HCT116 (cell line): ENCODE data around the gene LRRC75A. TPM values are rescaled to one million over a fixed set of nuclear protein-coding genes. Genes with fewer than 3 reads are reported as not detected.

ENCODE experiments used
- ATAC-seq: fragments of 200-7000 bp; cut with Tn5 transposase; 2 replicates; pipeline ENCODE4 v1.9.1; 2020; ENCODE audit warnings: mild to moderate bottlenecking, moderate library complexity
- BruUV-seq: library from RNA; stranded (reverse); fragments of 400-500 nt; replicated peaks from 2 replicates; lab custom pipeline; 2021; lab: Mats Ljungman, UMichigan
- CTCF ChIA-PET: fragments of 300-600 bp; sonication (Branson Sonifier 250); formaldehyde crosslinking; loops from one replicate; lab custom pipeline; 2021; ENCODE audit warnings: antibody characterized with exemption; lab: Charles Lee
- POLR2A ChIA-PET: fragments of 300-600, 350-600 bp; sonication (Branson Sonifier 250); formaldehyde crosslinking; loops from one replicate; lab custom pipeline; 2021; ENCODE audit warnings: antibody characterized with exemption; lab: Charles Lee
- RAD21 ChIA-PET, 2 experiments: fragments of 300-600 bp; sonication (Branson Sonifier 250); formaldehyde crosslinking; loops; one replicate each; lab custom pipeline; 2023; ENCODE audit warnings: low total read pairs in 2 of 2; ENCODE audit not compliant: uncharacterized antibody in 2 of 2, unreplicated experiment in 2 of 2, low non-redundant PET in 1 of 2; lab: Charles Lee
- DNase-seq: peaks from one replicate; pipeline ENCODE4 v3.0.0-alpha.2; 2010; ENCODE audit warnings: low read depth, low spot score
- H2AFZ ChIP-seq: fragments of 200-600 bp; shearing (Covaris generic), sonication (generic); 2 replicates; pipeline ENCODE4 v1.6.1; 2017; ENCODE audit warnings: low read depth, mixed run types, mixed read lengths, antibody characterized with exemption, low read length; ENCODE audit not compliant: poor library complexity, severe bottlenecking
- H3K27ac ChIP-seq: 2 replicates; pipeline ENCODE4 v1.5.1; 2012; ENCODE audit warnings: low read depth, low read length
- H3K27me3 ChIP-seq: fragments of 200-600 bp; sonication (generic); 2 replicates; pipeline ENCODE4 v1.6.1; 2016; ENCODE audit warnings: mixed run types, low read length, mixed read lengths; ENCODE audit not compliant: insufficient read depth
- H3K36me3 ChIP-seq, 2 experiments: fragments of 200-500 bp in 1 of 2; fragments of 200-600 bp in 1 of 2; sonication (Bioruptor generic) in 1 of 2; sonication (generic) in 1 of 2; 2 replicates each; pipeline versions ENCODE4 v1.5.1 to v1.6.1; 2014 to 2016; ENCODE audit warnings: low read length in 2 of 2, inconsistent platforms in 1 of 2, mixed read lengths in 1 of 2, mixed run types in 1 of 2; ENCODE audit not compliant: insufficient read depth in 2 of 2, control insufficient read depth in 1 of 2
- H3K4me1 ChIP-seq, 2 experiments: fragments of 200-600 bp in 1 of 2; sonication (generic) in 1 of 2; 2 replicates each; pipeline versions ENCODE4 v1.5.1 to v1.6.1; 2012 to 2017; ENCODE audit warnings: low read length in 2 of 2, inconsistent platforms in 1 of 2, mild to moderate bottlenecking in 1 of 2, mixed read lengths in 1 of 2, mixed run types in 1 of 2, moderate library complexity in 1 of 2; ENCODE audit not compliant: insufficient read depth in 2 of 2, control insufficient read depth in 1 of 2
- H3K4me2 ChIP-seq: fragments of 200-600 bp; sonication (generic); 2 replicates; pipeline ENCODE4 v1.6.1; 2017; ENCODE audit warnings: mixed run types, low read length, mixed read lengths
- H3K4me3 ChIP-seq, 2 experiments: fragments of 200-600 bp in 1 of 2; sonication (generic) in 1 of 2; replicated peaks in 1 of 2; 2 replicates each; pipeline ENCODE4 v1.5.1; 2011 to 2016; ENCODE audit warnings: low read length in 2 of 2, control low read depth in 1 of 2, low read depth in 1 of 2, mild to moderate bottlenecking in 1 of 2, mixed read lengths in 1 of 2, mixed run types in 1 of 2
- H3K79me2 ChIP-seq: fragments of 200-600 bp; sonication (generic); 2 replicates; pipeline ENCODE4 v1.6.1; 2017; ENCODE audit warnings: mild to moderate bottlenecking, mixed run types, low read length, moderate library complexity, mixed read lengths; ENCODE audit not compliant: insufficient read depth
- H3K9ac ChIP-seq: fragments of 200-600 bp; sonication (generic); 2 replicates; pipeline ENCODE4 v1.6.1; 2016; ENCODE audit warnings: low read length, mixed read lengths
- H3K9me2 ChIP-seq: fragments of 200-600 bp; sonication (generic), shearing (Covaris generic); 2 replicates; pipeline ENCODE4 v1.6.1; 2017; ENCODE audit warnings: mixed run types, mild to moderate bottlenecking, moderate library complexity; ENCODE audit not compliant: insufficient read depth
- H3K9me3 ChIP-seq, 2 experiments: fragments of 200-500 bp in 1 of 2; fragments of 200-600 bp in 1 of 2; sonication (Bioruptor generic) in 1 of 2; sonication (generic) in 1 of 2; 2 replicates each; pipeline ENCODE4 v1.6.1; 2014 to 2017; ENCODE audit warnings: low read length in 2 of 2, mixed read lengths in 2 of 2, inconsistent platforms in 1 of 2, low read depth in 1 of 2, mild to moderate bottlenecking in 1 of 2, mixed run types in 1 of 2, moderate library complexity in 1 of 2; ENCODE audit not compliant: control insufficient read depth in 1 of 2, insufficient read depth in 1 of 2
- H4K20me1 ChIP-seq: fragments of 200-600 bp; sonication (generic), shearing (Covaris generic); 2 replicates; pipeline ENCODE4 v1.6.1; 2017; ENCODE audit warnings: mixed run types, mild to moderate bottlenecking, moderate library complexity; ENCODE audit not compliant: insufficient read depth
- ATF3 ChIP-seq: IDR thresholded peaks from 2 replicates; pipeline ENCODE4 v1.6.1; 2012
- CBX3 ChIP-seq: IDR thresholded peaks from 2 replicates; pipeline ENCODE4 v1.6.1; 2012; ENCODE audit warnings: low read depth
- ELF1 ChIP-seq: IDR thresholded peaks from 2 replicates; pipeline ENCODE4 v1.6.1; 2012; ENCODE audit warnings: low read depth, borderline replicate concordance
- EZH2 ChIP-seq: fragments of 200-600 bp; sonication (generic); IDR thresholded peaks from 2 replicates; pipeline ENCODE4 v1.6.1; 2017; ENCODE audit warnings: antibody characterized with exemption, mixed run types
- MAX ChIP-seq: IDR thresholded peaks from 2 replicates; pipeline ENCODE4 v1.6.1; 2012
- POLR2A ChIP-seq: IDR thresholded peaks from 2 replicates; pipeline ENCODE4 v1.7.0; 2011; ENCODE audit warnings: borderline replicate concordance; ENCODE audit not compliant: insufficient read depth, insufficient read length; ENCODE audit errors: extremely low read depth
- RAD21 ChIP-seq: IDR thresholded peaks from 2 replicates; pipeline ENCODE4 v1.6.1; 2012; ENCODE audit warnings: low read depth, mild to moderate bottlenecking
- REST ChIP-seq: IDR thresholded peaks from 2 replicates; pipeline ENCODE4 v1.6.1; 2012; ENCODE audit warnings: low read depth
- TCF7L2 ChIP-seq: IDR thresholded peaks from 2 replicates; pipeline ENCODE4 v1.7.0; 2011; ENCODE audit warnings: borderline replicate concordance, inconsistent platforms; ENCODE audit not compliant: insufficient read depth, insufficient read length; ENCODE audit errors: extremely low read depth
- YY1 ChIP-seq: IDR thresholded peaks from 2 replicates; pipeline ENCODE4 v1.6.1; 2011; ENCODE audit warnings: low read length, low read depth, moderate library complexity, mild to moderate bottlenecking; ENCODE audit not compliant: insufficient replicate concordance; ENCODE audit errors: extremely low read depth
- intact Hi-C: fragments of 100-400 bp; cut with micrococcal nuclease; formaldehyde crosslinking; loops from 2 replicates; pipeline ENCODE4 v1.10.0; 2022
- total RNA-seq: library from RNA; stranded (reverse); gene quantifications from one replicate; pipeline ENCODE4 v1.2.1, GENCODE V29; 2021; ENCODE audit not compliant: unreplicated experiment

Gene LRRC75A
- total RNA-seq, 1 experiment from 2014 or later = 2.3 TPM

- H3K4me3 ChIP-seq = no peak overlapping the region
- no peak overlapping the region for H2AFZ ChIP-seq
- H3K9me2 ChIP-seq = no peaks in the 10 kb centered on the region
- H3K36me3 ChIP-seq = no peaks in the 10 kb centered on the region
- no peaks in the 10 kb centered on the region for H3K79me2 ChIP-seq
- peaks cover 34 to 37% of the 10 kb centered on the region in 2 experiments for H3K4me1 ChIP-seq
- H3K27me3 ChIP-seq = no peaks in the 10 kb centered on the region
- H3K9ac ChIP-seq = no peak overlapping the region
- ATAC-seq = no peak
- CTCF ChIA-PET = no interaction called here
- no peak overlapping the region for H3K27ac ChIP-seq
- intact Hi-C loops = no loop called here
- no peaks in the 10 kb centered on the region for H3K9me3 ChIP-seq
- DNase-seq = no peak
- RAD21 ChIA-PET = no interaction called here
- TF ChIP-seq REST (no peak), MAX (no peak), YY1 (no peak), ATF3 (no peak), RAD21 (no peak), CBX3 (no peak), EZH2 (no peak), POLR2A (no peak), TCF7L2 (no peak), ELF1 (no peak)
- POLR2A ChIA-PET = interaction anchor here (3.6 kb wide), 1 partner anchor 16 kb away, joined by 19 read pairs; no protein-coding TSS in a partner anchor
- H3K4me2 ChIP-seq = no peak overlapping the region
- no TSS peak for BruUV-seq
- no peaks in the 10 kb centered on the region for H4K20me1 ChIP-seq
Measured at GRCh38 chr17:16422416-16422815, 69.6 kb downstream of the LRRC75A start.
